HUES64 (cell line): ENCODE results near the gene HS1BP3.

Experiments used
- H3K27ac ChIP-seq: 2 replicates; pipeline ENCODE4 v1.7.0; 2013; ENCODE audit warnings: low read depth, low read length, inconsistent platforms
- H3K27me3 ChIP-seq: 2 replicates; pipeline ENCODE4 v1.6.1; 2013; ENCODE audit warnings: mild to moderate bottlenecking, low read length; ENCODE audit not compliant: insufficient read depth
- H3K36me3 ChIP-seq: 2 replicates; pipeline ENCODE4 v1.6.1; 2013; ENCODE audit warnings: mild to moderate bottlenecking, low read length; ENCODE audit not compliant: insufficient read depth
- H3K4me1 ChIP-seq: 2 replicates; pipeline ENCODE4 v1.6.1; 2013; ENCODE audit warnings: mild to moderate bottlenecking, low read length, moderate library complexity; ENCODE audit not compliant: insufficient read depth
- H3K4me3 ChIP-seq: 2 replicates; pipeline ENCODE4 v1.5.1; 2013; ENCODE audit warnings: mild to moderate bottlenecking, low read length, moderate library complexity
- H3K9ac ChIP-seq: 2 replicates; pipeline ENCODE4 v1.6.1; 2013; ENCODE audit warnings: mild to moderate bottlenecking, low read depth, low read length
- H3K9me3 ChIP-seq: 2 replicates; pipeline ENCODE4 v1.6.1; 2013; ENCODE audit warnings: low read depth, low read length; ENCODE audit not compliant: insufficient read depth
- whole genome bisulfite sequencing: fragments of 150-250, 120-280 bp; methylation state at CpG from one replicate; pipeline ENCODE4 v1.1.7; 2013; ENCODE audit warnings: missing lambda C conversion rate; 5-methylcytosine and 5-hydroxymethylcytosine counted together

Gene HS1BP3

GRCh38 chr2:20674309-20674965 lies 23.5 kb upstream of the HS1BP3 start:
- Histone ChIP-seq H3K4me3 (no peak overlapping the region), H3K9me3 (no peaks in the 10 kb centered on the region), H3K27me3 (peaks cover 64% of the 10 kb centered on the region), H3K9ac (no peak overlapping the region), H3K36me3 (no peaks in the 10 kb centered on the region), H3K4me1 (peaks cover 43% of the 10 kb centered on the region), H3K27ac (no peak overlapping the region)
- WGBS = 81% methylated on average over 11 of the region's 11 CpGs

- H3K4me1 ChIP-seq = peaks cover 43% of the 10 kb centered on the region
- H3K27ac ChIP-seq = no peak overlapping the region
- peaks cover 70% of the 10 kb centered on the region for H3K27me3 ChIP-seq
- no peaks in the 10 kb centered on the region for H3K9me3 ChIP-seq
- H3K9ac ChIP-seq = no peak overlapping the region
- no peak overlapping the region for H3K4me3 ChIP-seq
- H3K36me3 ChIP-seq = no peaks in the 10 kb centered on the region
- WGBS = 62% methylated on average over 5 of the region's 5 CpGs
These were observed 22.9 kb upstream of the HS1BP3 start for GRCh38 chr2:20673686-20674308.

- H3K9ac ChIP-seq = no peak overlapping the region
- H3K27ac ChIP-seq = no peak overlapping the region
- H3K4me3 ChIP-seq = peak overlapping the region; percentile 39
- no peaks in the 10 kb centered on the region for H3K9me3 ChIP-seq
- peaks cover 84% of the 10 kb centered on the region for H3K27me3 ChIP-seq
- H3K36me3 ChIP-seq = no peaks in the 10 kb centered on the region
- H3K4me1 ChIP-seq = peaks cover 43% of the 10 kb centered on the region
- 12% methylated on average over 17 of the region's 18 CpGs for WGBS
These were observed 21.5 kb upstream of the HS1BP3 start for GRCh38 chr2:20672201-20672951.

GRCh38 chr2:20671736-20672080 lies 20.8 kb upstream of the HS1BP3 start:
- no peaks in the 10 kb centered on the region for H3K9me3 ChIP-seq
- WGBS = 14% methylated on average over 12 of the region's 13 CpGs
- H3K9ac ChIP-seq = no peak overlapping the region
- no peaks in the 10 kb centered on the region for H3K36me3 ChIP-seq
- H3K4me3 ChIP-seq = no peak overlapping the region
- peaks cover 87% of the 10 kb centered on the region for H3K27me3 ChIP-seq
- H3K27ac ChIP-seq = no peak overlapping the region
- peaks cover 43% of the 10 kb centered on the region for H3K4me1 ChIP-seq

- H3K9ac ChIP-seq = no peak overlapping the region
- 5% methylated on average over 60 of the region's 60 CpGs for WGBS
- no peak overlapping the region for H3K27ac ChIP-seq
- no peaks in the 10 kb centered on the region for H3K9me3 ChIP-seq
- H3K27me3 ChIP-seq = peaks cover 93% of the 10 kb centered on the region
- no peaks in the 10 kb centered on the region for H3K36me3 ChIP-seq
- peaks cover 43% of the 10 kb centered on the region for H3K4me1 ChIP-seq
- 0 out of 2 replicates have a peak overlapping the region, but pooled peaks have one; percentile 18 for H3K4me3 ChIP-seq
These were observed 20.3 kb upstream of the HS1BP3 start for GRCh38 chr2:20671036-20671735.

GRCh38 chr2:20670315-20671035 lies 19.6 kb upstream of the HS1BP3 start:
- WGBS = 4% methylated on average over 83 of the region's 83 CpGs
- H3K4me1 ChIP-seq = peaks cover 41% of the 10 kb centered on the region
- H3K27ac ChIP-seq = no peak overlapping the region
- peaks cover 96% of the 10 kb centered on the region for H3K27me3 ChIP-seq
- no peaks in the 10 kb centered on the region for H3K36me3 ChIP-seq
- H3K9ac ChIP-seq = no peak overlapping the region
- H3K9me3 ChIP-seq = no peaks in the 10 kb centered on the region
- no peak overlapping the region for H3K4me3 ChIP-seq

- H3K4me3 ChIP-seq = peak overlapping the region; percentile 13
- H3K27me3 ChIP-seq = peaks cover 96% of the 10 kb centered on the region
- 7% methylated on average over 45 of the region's 45 CpGs for WGBS
- H3K27ac ChIP-seq = no peak overlapping the region
- no peaks in the 10 kb centered on the region for H3K9me3 ChIP-seq
- H3K9ac ChIP-seq = no peak overlapping the region
- H3K4me1 ChIP-seq = peaks cover 34% of the 10 kb centered on the region
- H3K36me3 ChIP-seq = no peaks in the 10 kb centered on the region
These were observed 18.8 kb upstream of the HS1BP3 start for GRCh38 chr2:20669562-20670314.

GRCh38 chr2:20668871-20669475 lies 18.1 kb upstream of the HS1BP3 start:
- no peak overlapping the region for H3K9ac ChIP-seq
- H3K27me3 ChIP-seq = peaks cover 96% of the 10 kb centered on the region
- no peak overlapping the region for H3K27ac ChIP-seq
- peak overlapping the region; percentile 13; the same call in 1 of the 2 replicates for H3K4me3 ChIP-seq
- H3K4me1 ChIP-seq = peaks cover 28% of the 10 kb centered on the region
- no peaks in the 10 kb centered on the region for H3K36me3 ChIP-seq
- 33% methylated on average over 8 of the region's 8 CpGs for WGBS
- H3K9me3 ChIP-seq = no peaks in the 10 kb centered on the region

GRCh38 chr2:20668451-20668850 lies 17.6 kb upstream of the HS1BP3 start:
- Histone ChIP-seq H3K36me3 (no peaks in the 10 kb centered on the region), H3K9me3 (no peaks in the 10 kb centered on the region), H3K4me1 (peaks cover 26% of the 10 kb centered on the region), H3K27ac (no peak overlapping the region), H3K4me3 (no peak overlapping the region), H3K9ac (no peak overlapping the region), H3K27me3 (peaks cover 96% of the 10 kb centered on the region)
- 68% methylated on average over 6 of the region's 6 CpGs for WGBS
